Kidney epithelial cell (primary cell): ENCODE data around the gene ADI1. TPM values are rescaled to one million over a fixed set of nuclear protein-coding genes. Genes with fewer than 3 reads are reported as not detected.

Experiments
- DNase-seq: peaks from one replicate; pipeline ENCODE4 v3.0.0-alpha.2; 2010; ENCODE audit warnings: low read depth
- H3K27me3 ChIP-seq: 2 replicates; pipeline ENCODE4 v1.6.0; 2011; ENCODE audit warnings: low read length; ENCODE audit not compliant: control insufficient read depth, insufficient read depth
- H3K36me3 ChIP-seq: 2 replicates; pipeline ENCODE4 v1.5.1; 2011; ENCODE audit warnings: low read length; ENCODE audit not compliant: control insufficient read depth, insufficient read depth
- H3K4me3 ChIP-seq: 2 replicates; pipeline ENCODE4 v1.5.1; 2011; ENCODE audit warnings: low read depth, mild to moderate bottlenecking, control low read depth, low read length
- CTCF ChIP-seq: IDR thresholded peaks from 2 replicates; pipeline ENCODE4 v1.5.1; 2011; ENCODE audit warnings: mild to moderate bottlenecking, moderate library complexity, low read length, control low read depth, inconsistent platforms; ENCODE audit not compliant: insufficient read depth, poor library complexity, severe bottlenecking
- total RNA-seq: library from RNA; depleted of rRNA; stranded (reverse); fragments of >200 nt; gene quantifications from 2 replicates; pipeline ENCODE4 v1.2.3, GENCODE V29; 2015

ADI1 gene
- 24.2 and 25.6 TPM in 2 replicates for total RNA-seq

GRCh38 chr2:3519255-3520205, at the start of gene ADI1:
Gene ADI1, minus strand, starts transcription at chr2:3519531. Its CDS starts 44 bp downstream, at chr2:3519487.
- DNase-seq, result no peak

GRCh38 chr2:3566806-3567205, 47.5 kb upstream of the ADI1 start:
- Histone ChIP-seq H3K27me3 (no peaks in the 10 kb centered on the region), H3K36me3 (no peaks in the 10 kb centered on the region), H3K4me3 (no peak overlapping the region)
- no peak for TF ChIP-seq CTCF
- DNase-seq, result no peak

More at GRCh38 chr2:3519255-3520205, at the start of gene ADI1:
- H3K36me3 ChIP-seq, result no peaks in the 10 kb centered on the region
- H3K27me3 ChIP-seq, result no peaks in the 10 kb centered on the region
- H3K4me3 ChIP-seq, result peak within 1 kb of the TSS; percentile 72
- TF ChIP-seq CTCF, result no peak

- no peaks in the 10 kb centered on the region for H3K27me3 ChIP-seq
- no peak for DNase-seq
- TF ChIP-seq CTCF, result no peak
- no peaks in the 10 kb centered on the region for H3K36me3 ChIP-seq
- no peak overlapping the region for H3K4me3 ChIP-seq
Measured at GRCh38 chr2:3565117-3565516, 45.8 kb upstream of the ADI1 start.

GRCh38 chr2:3563521-3563976, 44.2 kb upstream of the ADI1 start:
- TF ChIP-seq CTCF, result no peak
- Histone ChIP-seq H3K27me3 (no peaks in the 10 kb centered on the region), H3K36me3 (no peaks in the 10 kb centered on the region), H3K4me3 (no peak overlapping the region)
- DNase-seq, result no peak

GRCh38 chr2:3558205-3559014, 39.1 kb upstream of the ADI1 start, which contains the start of gene RNASEH1:
Gene RNASEH1, minus strand, starts transcription at chr2:3558333. Its CDS starts 73 bp downstream, at chr2:3558260.
- no peak for TF ChIP-seq CTCF
- Histone ChIP-seq H3K27me3 (no peaks in the 10 kb centered on the region), H3K36me3 (peaks cover 1% of the 10 kb centered on the region), H3K4me3 (peak within 1 kb of the TSS; percentile 81)
- DNase-seq, result peak; percentile 85
